Liver (tissue), 3 donors: ENCODE results near the gene BDP1.

Experiments used
- ATF3 ChIP-seq: IDR thresholded peaks from 2 replicates; pipeline ENCODE4 v1.6.1; 2016; ENCODE audit warnings: antibody characterized with exemption
- CTCF ChIP-seq: fragments of 150-350 bp; IDR thresholded peaks from 2 replicates; pipeline ENCODE4 v1.5.1; 2017; ENCODE audit warnings: improper control_type of control experiment, low read depth, low read length; ENCODE audit not compliant: missing input control
- EGR1 ChIP-seq, 2 donors: IDR thresholded peaks; 2 replicates each; pipeline ENCODE4 v1.6.1; 2016 to 2018; ENCODE audit warnings: antibody characterized with exemption in 2 of 2, low read depth in 2 of 2
- FOXA1 ChIP-seq: IDR thresholded peaks from 2 replicates; pipeline ENCODE4 v1.6.1; 2016; ENCODE audit warnings: antibody characterized with exemption
- GABPA ChIP-seq, 2 donors: IDR thresholded peaks in 1 of 2; conservative IDR thresholded peaks in 1 of 2; 2 replicates each; pipeline ENCODE4 v1.6.1; 2016; ENCODE audit warnings: antibody characterized with exemption in 2 of 2, mild to moderate bottlenecking in 1 of 2, moderate library complexity in 1 of 2
- HNF4A ChIP-seq, 2 donors: conservative IDR thresholded peaks; 2 replicates each; pipeline ENCODE4 v1.6.1; 2016; ENCODE audit warnings: antibody characterized with exemption in 2 of 2, mild to moderate bottlenecking in 2 of 2
- RAD21 ChIP-seq, 2 donors: IDR thresholded peaks; 2 replicates each; pipeline ENCODE4 v1.6.1; 2016; ENCODE audit warnings: antibody characterized with exemption in 2 of 2, mild to moderate bottlenecking in 2 of 2
- REST ChIP-seq: IDR thresholded peaks from 2 replicates; pipeline ENCODE4 v1.6.1; 2016; ENCODE audit warnings: antibody characterized with exemption, mild to moderate bottlenecking
- donor health status: healthy.
- donor health status: healthy.

- TF ChIP-seq ATF3 (no peak), EGR1 (IDR thresholded peaks at IDR 0.05; ENCODE audit: low read depth in 2 of 2) (no peak), CTCF (no peak), RAD21 (IDR thresholded peaks at IDR 0.05) (no peak), HNF4A (conservative IDR thresholded peaks at IDR 0.05) (no peak), GABPA (IDR thresholded peaks at IDR 0.05 in 1 of 2, conservative IDR thresholded peaks at IDR 0.05 in 1 of 2) (no peak), REST (no peak), FOXA1 (no peak)
These were observed 26.0 kb downstream of the BDP1 start for GRCh38 chr5:71481441-71481840.
